ENCODE measurements around the gene NAV3. TPM values are rescaled to one million over a fixed set of nuclear protein-coding genes. Genes with fewer than 3 reads are reported as not detected.

NAV3 gene
- total RNA-seq, 1 experiment from 2014 or later, result 2.5 TPM

DNA sequence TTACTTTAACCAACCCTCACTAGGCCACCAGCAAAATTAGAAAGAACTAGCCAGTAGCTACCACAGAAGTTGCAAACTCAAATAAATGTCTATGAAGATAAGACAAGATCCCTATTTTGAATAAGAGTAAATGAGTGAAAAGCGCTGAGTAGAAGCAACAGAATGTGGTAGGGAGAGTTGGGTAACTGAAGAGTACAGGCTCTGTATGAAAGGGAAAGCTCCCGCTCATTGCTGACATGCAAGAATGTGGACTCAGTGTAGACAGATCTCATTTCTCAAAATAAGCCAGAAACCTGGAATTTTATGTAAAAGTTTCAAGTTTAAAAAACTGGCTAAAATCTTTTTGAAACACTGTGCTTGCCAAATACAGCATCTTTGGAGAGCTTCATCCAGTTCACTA, 63.9 kb downstream of the NAV3 start:
- ATAC-seq, result no peak
- POLR2A ChIA-PET, result no interaction called here

DNA sequence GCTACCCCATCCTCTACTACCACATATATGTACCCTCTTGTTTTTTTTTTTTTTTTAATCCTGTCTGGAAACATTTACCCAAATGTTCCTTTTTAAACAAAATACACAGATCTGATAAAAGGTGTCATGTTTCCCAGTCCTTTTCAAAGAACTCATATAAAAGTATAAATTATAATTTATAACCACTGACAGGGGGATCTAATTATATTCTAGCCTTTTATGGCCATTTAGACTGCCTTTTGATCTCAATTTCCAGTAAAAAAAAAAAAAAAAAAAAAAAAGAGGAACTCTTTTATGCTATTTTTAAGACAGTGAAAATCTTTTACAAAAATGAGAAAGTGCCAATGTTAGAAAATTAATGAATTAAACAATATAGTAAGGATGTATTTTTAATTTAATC, 65.0 kb downstream of the NAV3 start:
- no peak overlapping the region for H3K27ac ChIP-seq (ENCODE audit: low read length)
- ChIA-PET CTCF (no interaction called here), POLR2A (no interaction called here)
- H3K9me3 ChIP-seq (ENCODE audit: control insufficient read depth, insufficient read depth, low read depth, low read length), result no peaks in the 10 kb centered on the region
- no peaks in the 10 kb centered on the region for H3K36me3 ChIP-seq (ENCODE audit: control insufficient read depth, insufficient read depth, low read length)
- no peak for ATAC-seq
- TF ChIP-seq SIN3A (IDR thresholded peaks at IDR 0.05; ENCODE audit: borderline replicate concordance, insufficient read depth, low read depth, low read length) (no peak), POLR2AphosphoS5 (IDR thresholded peaks at IDR 0.05; ENCODE audit: low read depth, low read length) (no peak), TCF7L2 (IDR thresholded peaks at IDR 0.05; ENCODE audit: low read depth, low read length) (no peak)
- TF ChIP-seq, protein P1, sequence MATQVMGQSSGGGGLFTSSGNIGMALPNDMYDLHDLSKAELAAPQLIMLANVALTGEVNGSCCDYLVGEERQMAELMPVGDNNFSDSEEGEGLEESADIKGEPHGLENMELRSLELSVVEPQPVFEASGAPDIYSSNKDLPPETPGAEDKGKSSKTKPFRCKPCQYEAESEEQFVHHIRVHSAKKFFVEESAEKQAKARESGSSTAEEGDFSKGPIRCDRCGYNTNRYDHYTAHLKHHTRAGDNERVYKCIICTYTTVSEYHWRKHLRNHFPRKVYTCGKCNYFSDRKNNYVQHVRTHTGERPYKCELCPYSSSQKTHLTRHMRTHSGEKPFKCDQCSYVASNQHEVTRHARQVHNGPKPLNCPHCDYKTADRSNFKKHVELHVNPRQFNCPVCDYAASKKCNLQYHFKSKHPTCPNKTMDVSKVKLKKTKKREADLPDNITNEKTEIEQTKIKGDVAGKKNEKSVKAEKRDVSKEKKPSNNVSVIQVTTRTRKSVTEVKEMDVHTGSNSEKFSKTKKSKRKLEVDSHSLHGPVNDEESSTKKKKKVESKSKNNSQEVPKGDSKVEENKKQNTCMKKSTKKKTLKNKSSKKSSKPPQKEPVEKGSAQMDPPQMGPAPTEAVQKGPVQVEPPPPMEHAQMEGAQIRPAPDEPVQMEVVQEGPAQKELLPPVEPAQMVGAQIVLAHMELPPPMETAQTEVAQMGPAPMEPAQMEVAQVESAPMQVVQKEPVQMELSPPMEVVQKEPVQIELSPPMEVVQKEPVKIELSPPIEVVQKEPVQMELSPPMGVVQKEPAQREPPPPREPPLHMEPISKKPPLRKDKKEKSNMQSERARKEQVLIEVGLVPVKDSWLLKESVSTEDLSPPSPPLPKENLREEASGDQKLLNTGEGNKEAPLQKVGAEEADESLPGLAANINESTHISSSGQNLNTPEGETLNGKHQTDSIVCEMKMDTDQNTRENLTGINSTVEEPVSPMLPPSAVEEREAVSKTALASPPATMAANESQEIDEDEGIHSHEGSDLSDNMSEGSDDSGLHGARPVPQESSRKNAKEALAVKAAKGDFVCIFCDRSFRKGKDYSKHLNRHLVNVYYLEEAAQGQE (IDR thresholded peaks at IDR 0.05; ENCODE audit: insufficient read depth in 1 of 2, low read depth in 2 of 2, low read length in 1 of 2), result no peak
- TF ChIP-seq, protein P2, sequence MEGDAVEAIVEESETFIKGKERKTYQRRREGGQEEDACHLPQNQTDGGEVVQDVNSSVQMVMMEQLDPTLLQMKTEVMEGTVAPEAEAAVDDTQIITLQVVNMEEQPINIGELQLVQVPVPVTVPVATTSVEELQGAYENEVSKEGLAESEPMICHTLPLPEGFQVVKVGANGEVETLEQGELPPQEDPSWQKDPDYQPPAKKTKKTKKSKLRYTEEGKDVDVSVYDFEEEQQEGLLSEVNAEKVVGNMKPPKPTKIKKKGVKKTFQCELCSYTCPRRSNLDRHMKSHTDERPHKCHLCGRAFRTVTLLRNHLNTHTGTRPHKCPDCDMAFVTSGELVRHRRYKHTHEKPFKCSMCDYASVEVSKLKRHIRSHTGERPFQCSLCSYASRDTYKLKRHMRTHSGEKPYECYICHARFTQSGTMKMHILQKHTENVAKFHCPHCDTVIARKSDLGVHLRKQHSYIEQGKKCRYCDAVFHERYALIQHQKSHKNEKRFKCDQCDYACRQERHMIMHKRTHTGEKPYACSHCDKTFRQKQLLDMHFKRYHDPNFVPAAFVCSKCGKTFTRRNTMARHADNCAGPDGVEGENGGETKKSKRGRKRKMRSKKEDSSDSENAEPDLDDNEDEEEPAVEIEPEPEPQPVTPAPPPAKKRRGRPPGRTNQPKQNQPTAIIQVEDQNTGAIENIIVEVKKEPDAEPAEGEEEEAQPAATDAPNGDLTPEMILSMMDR (IDR thresholded peaks at IDR 0.05), result no peak
- no TSS peak for BruUV-seq (replicated peaks)
- H3K27me3 ChIP-seq (ENCODE audit: control insufficient read depth, insufficient read depth, low read length), result no peaks in the 10 kb centered on the region
- no peak overlapping the region for H3K4me3 ChIP-seq (ENCODE audit: low read depth in 2 of 2, low read length in 2 of 2)
- intact Hi-C loops (cut with micrococcal nuclease; ENCODE audit: unreplicated experiment) (no loop called here), in situ Hi-C loops (cut with HindIII; ENCODE audit: low pct_unique_long_range_greater_than_20kb, low sequenced_read_pairs) (no loop called here)
- DNase-seq (ENCODE audit: low read depth, low spot score), result no peak
- H3K4me1 ChIP-seq (ENCODE audit: control insufficient read depth, insufficient read depth, low read length), result no peaks in the 10 kb centered on the region

More for the DNA sequence above, 63.9 kb downstream of the NAV3 start:
- H3K27ac ChIP-seq (ENCODE audit: low read length), result no peak overlapping the region
- no peaks in the 10 kb centered on the region for H3K9me3 ChIP-seq (ENCODE audit: control insufficient read depth, insufficient read depth, low read depth, low read length)
- no TSS peak for BruUV-seq (replicated peaks)
- DNase-seq (ENCODE audit: low read depth, low spot score), result no peak
- H3K4me3 ChIP-seq (ENCODE audit: low read depth in 2 of 2, low read length in 2 of 2), result no peak overlapping the region
- H3K4me1 ChIP-seq (ENCODE audit: control insufficient read depth, insufficient read depth, low read length), result no peaks in the 10 kb centered on the region
- H3K27me3 ChIP-seq (ENCODE audit: control insufficient read depth, insufficient read depth, low read length), result no peaks in the 10 kb centered on the region
- CTCF ChIA-PET, result no interaction called here
- intact Hi-C loops (cut with micrococcal nuclease; ENCODE audit: unreplicated experiment) (no loop called here), in situ Hi-C loops (cut with HindIII; ENCODE audit: low pct_unique_long_range_greater_than_20kb, low sequenced_read_pairs) (no loop called here)
- no peaks in the 10 kb centered on the region for H3K36me3 ChIP-seq (ENCODE audit: control insufficient read depth, insufficient read depth, low read length)
- no peak for TF ChIP-seq TCF7L2 (IDR thresholded peaks at IDR 0.05; ENCODE audit: low read depth, low read length)
- no peak for TF ChIP-seq POLR2AphosphoS5 (IDR thresholded peaks at IDR 0.05; ENCODE audit: low read depth, low read length)
- TF ChIP-seq, protein P1 (IDR thresholded peaks at IDR 0.05; ENCODE audit: insufficient read depth in 1 of 2, low read depth in 2 of 2, low read length in 1 of 2), result no peak
- TF ChIP-seq, protein P2 (IDR thresholded peaks at IDR 0.05), result no peak
- TF ChIP-seq SIN3A (IDR thresholded peaks at IDR 0.05; ENCODE audit: borderline replicate concordance, insufficient read depth, low read depth, low read length), result no peak
